Common myeloid progenitor, CD34-positive (primary cell): Measurements from ENCODE around the gene SLC25A10.

Experiments used
- CTCF ChIA-PET: fragments of 350-600 bp; sonication (Branson Sonifier 250); formaldehyde crosslinking; loops from one replicate; lab custom pipeline; 2021; ENCODE audit warnings: antibody characterized with exemption; lab: Charles Lee
- POLR2A ChIA-PET: fragments of 350-600 bp; sonication (Branson Sonifier 250); formaldehyde crosslinking; loops from one replicate; lab custom pipeline; 2021; ENCODE audit warnings: antibody characterized with exemption; lab: Charles Lee
- DNase-seq, 3 donors: peaks; one replicate each; pipeline versions ENCODE4 v3.0.0 to v3.0.0-alpha.2; 2013
- H3K27ac ChIP-seq, 2 experiments: 1 replicate in 1 of 2; 2 replicates in 1 of 2; pipeline ENCODE4 v1.7.0; 2013; ENCODE audit warnings: inconsistent platforms in 2 of 2, low read length in 2 of 2, mild to moderate bottlenecking in 2 of 2, low read depth in 1 of 2, moderate library complexity in 1 of 2; ENCODE audit not compliant: severe bottlenecking in 2 of 2, insufficient read depth in 1 of 2, poor library complexity in 1 of 2
- H3K27me3 ChIP-seq, 5 experiments: replicated peaks in 2 of 5; 1 replicate in 3 of 5; 2 replicates in 2 of 5; pipeline versions ENCODE4 v1.6.1 to v1.7.0; 2013; ENCODE audit warnings: low read length in 4 of 5, mild to moderate bottlenecking in 2 of 5, moderate library complexity in 2 of 5, inconsistent platforms in 1 of 5; ENCODE audit not compliant: insufficient read depth in 5 of 5, control insufficient read depth in 4 of 5
- H3K36me3 ChIP-seq, 4 experiments: 1 replicate in 2 of 4; 2 replicates in 2 of 4; pipeline versions ENCODE4 v1.6.1 to v1.7.0; 2013; ENCODE audit warnings: low read length in 3 of 4, control low read depth in 1 of 4, mild to moderate bottlenecking in 1 of 4; ENCODE audit not compliant: control insufficient read depth in 4 of 4, insufficient read depth in 4 of 4
- H3K4me1 ChIP-seq, 4 experiments: 1 replicate in 3 of 4; 2 replicates in 1 of 4; pipeline versions ENCODE4 v1.6.1 to v1.7.1; 2013; ENCODE audit warnings: low read length in 3 of 4, mild to moderate bottlenecking in 3 of 4, control low read depth in 1 of 4, inconsistent platforms in 1 of 4, moderate library complexity in 1 of 4; ENCODE audit not compliant: control insufficient read depth in 4 of 4, insufficient read depth in 4 of 4; ENCODE audit errors: control extremely low read depth in 1 of 4
- H3K4me3 ChIP-seq, 7 experiments: 1 replicate in 4 of 7; 2 replicates in 3 of 7; pipeline versions ENCODE4 v1.5.1 to v1.7.0; 2013; ENCODE audit warnings: mild to moderate bottlenecking in 7 of 7, low read length in 6 of 7, moderate library complexity in 6 of 7, inconsistent platforms in 2 of 7, low read depth in 2 of 7, control low read depth in 1 of 7; ENCODE audit not compliant: insufficient read depth in 4 of 7, control insufficient read depth in 1 of 7; ENCODE audit errors: extremely low read depth in 1 of 7
- H3K9me3 ChIP-seq, 5 experiments: 1 replicate in 4 of 5; 2 replicates in 1 of 5; pipeline versions ENCODE4 v1.6.1 to v1.7.1; 2013; ENCODE audit warnings: low read length in 4 of 5, mild to moderate bottlenecking in 2 of 5, inconsistent platforms in 1 of 5, low read depth in 1 of 5, moderate library complexity in 1 of 5; ENCODE audit not compliant: control insufficient read depth in 4 of 5, insufficient read depth in 2 of 5; ENCODE audit errors: control extremely low read depth in 1 of 5
- WGBS: methylation state at CpG from one replicate; pipeline ENCODE4 v1.1.5; 2013; ENCODE audit not compliant: insufficient coverage; 5-methylcytosine and 5-hydroxymethylcytosine counted together

Gene SLC25A10

DNA sequence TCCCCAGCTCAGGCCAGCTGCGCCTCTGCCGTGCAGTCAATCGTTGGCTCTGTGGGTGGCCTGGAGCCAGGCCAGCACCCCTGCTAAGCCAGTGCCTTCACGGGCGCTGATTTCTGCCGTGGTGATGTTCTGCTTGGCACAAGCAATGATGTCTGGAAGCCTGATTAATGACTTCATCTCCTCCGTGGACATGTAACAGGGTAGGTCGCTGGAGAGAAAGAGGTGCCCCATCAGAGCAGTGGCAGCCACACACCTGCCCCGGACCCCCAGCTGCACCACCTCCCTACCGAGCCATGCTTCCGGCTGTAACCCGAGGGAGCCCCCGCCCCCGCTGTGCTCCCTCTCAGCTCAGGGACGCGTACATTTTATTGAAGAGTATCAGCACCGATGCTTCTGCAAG is 30.4 kb upstream of the SLC25A10 start:
- H3K36me3 ChIP-seq = peaks cover 0 to 28% (median 15%) of the 10 kb centered on the region in 4 experiments
- ChIA-PET POLR2A (no interaction called here), CTCF (interaction anchor here (0.6 to 1.4 kb wide), 2 partner anchors 25 to 55 kb away, joined by 3 read pairs; partner anchors contain the start of gene PDE6G)
- no peaks in the 10 kb centered on the region for H3K9me3 ChIP-seq
- H3K4me1 ChIP-seq = peaks cover 9 to 26% (median 22%) of the 10 kb centered on the region in 4 experiments
- H3K27me3 ChIP-seq = no peaks in the 10 kb centered on the region
- WGBS = 96% methylated on average over 17 of the region's 17 CpGs
- no peak for DNase-seq
- H3K27ac ChIP-seq = no peak overlapping the region
- no peak overlapping the region for H3K4me3 ChIP-seq

DNA sequence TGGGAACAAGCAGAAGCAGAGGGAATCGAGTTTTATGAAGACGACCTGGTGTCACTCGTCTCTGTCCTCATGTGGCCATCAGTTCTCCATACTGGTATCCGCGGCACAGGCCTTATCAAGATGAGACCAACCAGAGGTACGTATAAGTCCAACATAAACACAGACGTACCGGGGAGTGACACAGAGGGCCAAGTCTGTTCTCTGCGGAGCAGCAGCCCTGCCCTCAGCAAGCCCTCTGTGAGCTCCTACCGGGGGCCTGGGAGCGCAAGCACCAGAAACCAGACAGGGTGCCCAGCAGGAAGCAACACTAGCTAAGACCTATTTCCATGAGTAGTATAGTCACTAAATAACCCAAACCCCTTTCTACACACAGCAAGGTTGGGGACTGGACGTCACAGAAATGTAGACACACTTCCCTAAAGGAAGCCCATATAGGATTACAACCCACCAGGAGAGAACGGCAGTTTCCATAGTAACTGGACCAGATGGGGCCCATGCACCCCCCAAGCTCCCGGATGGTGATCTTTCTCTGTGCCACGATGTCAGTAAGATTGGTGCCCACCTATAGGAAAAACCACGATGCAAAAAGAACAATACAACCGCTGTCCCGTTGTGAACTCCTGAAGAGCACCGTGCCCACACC is 29.4 kb upstream of the SLC25A10 start:
- ChIA-PET POLR2A (interaction anchor here (1.6 to 1.7 kb wide), 2 partner anchors 17 to 20 kb away, joined by 7 to 13 read pairs; partner anchors contain the start of genes CCDC137, MRPL12 and OXLD1), CTCF (interaction anchor here (0.6 to 1.7 kb wide), 4 partner anchors 10 to 54 kb away, joined by 3 to 4 read pairs (median 3); partner anchors contain the start of gene PDE6G)
- H3K27ac ChIP-seq = peak overlapping the region; percentile 58 to 89
- peak overlapping the region; percentile 69 to 97 (median 91) for H3K4me3 ChIP-seq
- DNase-seq = peak in 1 of 3 donors; percentile 19
- H3K4me1 ChIP-seq = peaks cover 9 to 26% (median 22%) of the 10 kb centered on the region in 4 experiments
- H3K27me3 ChIP-seq = no peaks in the 10 kb centered on the region
- peaks cover 2 to 38% (median 20%) of the 10 kb centered on the region in 4 experiments for H3K36me3 ChIP-seq
- 57% methylated on average over 17 of the region's 19 CpGs for WGBS
- H3K9me3 ChIP-seq = no peaks in the 10 kb centered on the region

DNA sequence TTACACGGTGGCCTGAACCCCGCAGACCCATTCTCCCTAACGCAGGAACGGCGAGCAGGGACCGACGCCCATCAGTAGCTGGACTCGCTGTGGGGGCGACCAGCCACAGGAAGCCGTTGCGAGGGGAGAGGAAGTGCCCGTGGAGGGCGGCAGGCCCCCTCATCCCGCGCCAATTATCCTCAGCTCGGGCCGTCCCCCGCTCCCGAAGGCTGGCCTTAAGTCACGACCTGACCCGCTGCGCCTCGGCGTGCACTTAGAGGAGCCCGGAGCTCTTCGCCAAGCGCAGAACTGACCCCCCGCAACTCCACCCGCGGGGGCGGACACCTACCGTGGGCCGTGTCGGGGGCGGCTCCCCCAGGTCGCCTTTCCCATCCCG is 28.9 kb upstream of the SLC25A10 start:
- ChIA-PET POLR2A (interaction anchor here (0.5 to 1.7 kb wide), 5 partner anchors 15 to 594 kb away, joined by 3 to 13 read pairs (median 6); partner anchors contain the start of genes CCDC137, MRPL12, NPLOC4 and OXLD1), CTCF (interaction anchor here (0.7 to 1.7 kb wide), 7 partner anchors 10 to 171 kb away, joined by 3 to 4 read pairs (median 3); partner anchors contain the start of genes CCDC137, OXLD1 and PDE6G)
- H3K27ac ChIP-seq = peak overlapping the region; percentile 58 to 89
- H3K36me3 ChIP-seq = peaks cover 3 to 43% (median 23%) of the 10 kb centered on the region in 4 experiments
- H3K4me3 ChIP-seq = peak overlapping the region; percentile 69 to 97 (median 91)
- no peaks in the 10 kb centered on the region for H3K9me3 ChIP-seq
- under 1% methylated on average over 32 of the region's 37 CpGs for WGBS
- peaks cover 9 to 26% (median 22%) of the 10 kb centered on the region in 4 experiments for H3K4me1 ChIP-seq
- H3K27me3 ChIP-seq = no peaks in the 10 kb centered on the region
- DNase-seq = no peak

DNA sequence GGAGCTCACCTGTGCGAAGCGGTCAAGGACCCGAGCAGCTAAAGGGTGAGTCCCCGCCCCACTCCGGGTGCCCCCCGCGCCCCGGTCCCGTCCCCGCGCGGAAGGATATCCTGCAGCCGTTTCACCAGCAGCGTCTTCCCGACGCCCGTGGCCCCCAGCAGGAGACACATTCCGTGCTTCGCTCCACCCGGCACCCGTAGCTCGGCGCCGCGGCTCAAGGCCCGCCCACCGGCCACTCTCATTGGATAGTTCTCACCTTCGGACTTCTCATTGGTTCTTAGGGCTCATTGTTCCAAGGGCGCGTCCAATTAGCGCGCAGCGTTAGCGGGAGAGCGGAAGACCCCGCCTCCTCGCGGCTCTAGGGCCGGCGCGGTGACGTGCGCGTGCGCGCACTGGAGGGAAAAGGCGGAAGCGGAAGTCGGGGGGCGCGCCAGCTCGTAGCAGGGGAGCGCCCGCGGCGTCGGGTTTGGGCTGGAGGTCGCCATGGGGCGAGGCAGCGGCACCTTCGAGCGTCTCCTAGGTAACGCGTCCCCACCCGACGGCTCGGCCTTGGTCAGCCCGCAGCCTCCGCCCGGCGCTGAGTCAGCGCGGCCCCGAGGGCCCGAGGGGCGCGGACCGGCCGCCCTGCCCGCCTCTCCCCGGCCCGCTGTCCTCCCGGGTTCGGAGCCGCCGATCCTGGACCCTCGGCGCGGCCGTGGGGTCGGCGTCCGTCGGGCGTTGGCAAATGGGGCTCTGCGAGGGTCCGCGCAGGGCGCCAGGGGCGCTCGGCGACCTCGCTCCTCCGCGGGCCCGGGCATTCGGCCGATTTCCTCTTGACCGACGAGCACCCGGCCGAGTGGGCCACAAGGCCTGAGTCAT is 28.3 kb upstream of the SLC25A10 start, which contains the start of the genes ARL16 and HGS:
Gene ARL16, minus strand, starts transcription at position 214 of the 858 bp plus-strand sequence. Its CDS starts 44 bp downstream, at position 170.
Gene HGS, plus strand, starts transcription at position 428 of the 858 bp plus-strand sequence. Its CDS starts 56 bp downstream, at position 484.
- 0% methylated on average over 97 of the region's 112 CpGs for WGBS
- peak within 1 kb of the TSS; percentile 81 to 97 (median 91) for H3K4me3 ChIP-seq
- H3K9me3 ChIP-seq = no peaks in the 10 kb centered on the region
- H3K4me1 ChIP-seq = peaks cover 9 to 26% (median 22%) of the 10 kb centered on the region in 4 experiments
- peaks cover 3 to 49% (median 26%) of the 10 kb centered on the region in 4 experiments for H3K36me3 ChIP-seq
- H3K27ac ChIP-seq = peak within 1 kb of the TSS; percentile 61 to 89
- CTCF ChIA-PET = interaction anchor here (0.7 to 2.1 kb wide), 7 partner anchors 8 to 171 kb away, joined by 3 to 7 read pairs (median 3); partner anchors contain the start of genes CCDC137 and OXLD1
- DNase-seq = peak; percentile 99
- H3K27me3 ChIP-seq = no peaks in the 10 kb centered on the region
- POLR2A ChIA-PET = interaction anchor here (0.5 to 1.7 kb wide), 6 partner anchors 14 to 595 kb away, joined by 3 to 13 read pairs (median 5); partner anchors contain the start of genes CCDC137, MRPL12, NPLOC4 and OXLD1

DNA sequence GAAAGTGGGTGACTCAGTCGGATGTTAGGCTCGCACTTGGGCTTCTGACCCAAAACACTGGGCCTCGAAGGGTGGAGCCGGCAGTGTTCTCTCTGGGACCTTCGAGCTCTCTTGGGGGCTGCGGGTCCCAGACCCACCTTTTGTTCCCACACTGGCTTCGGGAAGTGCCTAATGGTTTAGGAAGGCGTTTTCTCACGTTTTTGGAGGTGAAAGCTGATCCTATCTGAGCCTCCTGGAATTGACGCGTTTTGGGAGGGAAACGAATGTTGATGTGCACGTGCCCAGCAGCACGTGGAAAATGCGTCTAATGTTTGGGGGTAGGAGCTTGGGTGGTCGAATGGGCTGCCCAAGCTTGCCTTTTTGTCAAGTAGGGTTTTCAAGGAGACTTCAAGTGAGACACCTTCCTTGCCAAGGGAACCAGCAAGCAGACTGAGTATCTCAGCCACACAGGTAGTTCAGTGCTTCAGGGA is 27.6 kb upstream of the SLC25A10 start:
- POLR2A ChIA-PET = interaction anchor here (1.2 to 1.6 kb wide), 2 partner anchors 17 to 18 kb away, joined by 4 to 7 read pairs; partner anchors contain the start of genes CCDC137 and OXLD1
- CTCF ChIA-PET = interaction anchor here (0.8 to 2.1 kb wide), 5 partner anchors 9 to 185 kb away, joined by 3 to 7 read pairs (median 3); partner anchors contain the start of genes CCDC137 and OXLD1
- Histone ChIP-seq H3K27me3 (no peaks in the 10 kb centered on the region), H3K36me3 (peaks cover 7 to 56% (median 30%) of the 10 kb centered on the region in 4 experiments), H3K27ac (peak overlapping the region; percentile 61 to 89), H3K9me3 (no peaks in the 10 kb centered on the region), H3K4me1 (peaks cover 9 to 26% (median 22%) of the 10 kb centered on the region in 4 experiments), H3K4me3 (peak overlapping the region; percentile 81 to 97 (median 91))
- DNase-seq = peak in 2 of 3 donors; percentile 35 to 43
- 12% methylated on average over 13 of the region's 16 CpGs for WGBS

DNA sequence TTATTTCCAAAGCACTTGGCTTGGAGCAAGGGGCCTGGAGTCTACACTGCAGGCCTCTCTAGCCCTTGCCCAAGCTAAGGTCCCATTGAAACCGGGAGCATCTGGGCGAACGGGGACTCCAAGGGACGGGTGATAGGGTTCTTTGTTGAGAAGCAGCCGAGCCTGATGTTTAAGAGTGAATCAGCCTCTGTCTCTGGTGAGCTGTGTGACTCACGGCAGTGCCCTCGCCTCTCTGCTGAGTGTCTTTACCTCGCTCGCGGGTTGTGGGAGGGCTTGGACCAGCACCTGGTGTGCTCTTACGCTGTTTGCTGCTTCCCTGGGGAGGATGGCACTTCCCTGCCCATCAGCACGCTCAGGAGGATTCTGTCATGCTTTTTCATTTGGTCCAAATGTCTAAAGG is 27.0 kb upstream of the SLC25A10 start:
- WGBS = 95% methylated on average over 11 of the region's 12 CpGs
- DNase-seq = no peak
- Histone ChIP-seq H3K4me3 (peak overlapping the region in 6 of 7 experiments; percentile 81 to 97 (median 92)), H3K9me3 (no peaks in the 10 kb centered on the region), H3K27ac (peak overlapping the region in 1 of 2 experiments; percentile 43), H3K36me3 (peaks cover 11 to 62% (median 32%) of the 10 kb centered on the region in 4 experiments), H3K4me1 (peaks cover 9 to 26% (median 22%) of the 10 kb centered on the region in 4 experiments), H3K27me3 (no peaks in the 10 kb centered on the region)
- POLR2A ChIA-PET = interaction anchor here (0.6 to 1.2 kb wide), 2 partner anchors 17 to 189 kb away, joined by 4 read pairs; no protein-coding TSS in a partner anchor
- CTCF ChIA-PET = interaction anchor here (0.8 to 2.1 kb wide), 5 partner anchors 10 to 185 kb away, joined by 3 to 7 read pairs (median 3); partner anchors contain the start of genes CCDC137 and OXLD1
